Ovary (tissue), 9 donors: ENCODE data around the gene DSCAM. TPM values are rescaled to one million over a fixed set of nuclear protein-coding genes. Genes with fewer than 3 reads are reported as not detected.

Source experiments
- DNase-seq, 5 donors: peaks; one replicate each; pipeline ENCODE4 v3.0.0-alpha.2; 2019 to 2020
- H3K27ac ChIP-seq, 2 donors: fragments of 200-600 bp; one replicate each; pipeline versions ENCODE4 v1.5.1 to v1.8.0; 2019 to 2022
- H3K27me3 ChIP-seq: fragments of 200-600 bp; one replicate; pipeline ENCODE4 v1.8.0; 2022
- H3K36me3 ChIP-seq: fragments of 200-600 bp; sonication (generic); one replicate; pipeline ENCODE4 v1.5.1; 2019
- H3K4me1 ChIP-seq: one replicate; pipeline ENCODE4 v1.8.1; 2013; ENCODE audit warnings: mild to moderate bottlenecking, moderate library complexity; ENCODE audit not compliant: insufficient read depth
- H3K4me3 ChIP-seq: fragments of 200-600 bp; sonication (generic); one replicate; pipeline ENCODE4 v1.5.1; 2017
- H3K9me3 ChIP-seq, 2 donors: fragments of 200-600 bp in 1 of 2; sonication (generic) in 1 of 2; one replicate each; pipeline versions ENCODE4 v1.5.1 to v1.8.1; 2013 to 2019; ENCODE audit warnings: mild to moderate bottlenecking in 1 of 2, moderate library complexity in 1 of 2
- EP300 ChIP-seq: sonication (generic); formaldehyde crosslinking; IDR thresholded peaks from one replicate; pipeline ENCODE4 v1.6.1; 2017; ENCODE audit warnings: antibody characterized with exemption
- POLR2A ChIP-seq: fragments of 450-650 bp; IDR thresholded peaks from one replicate; pipeline ENCODE4 v1.6.1; 2017; ENCODE audit warnings: antibody characterized with exemption, mild to moderate bottlenecking, moderate library complexity
- WGBS, 3 donors: extraction: QIAGEN DNeasy Blood & Tissue Kit in 1 of 3; methylation state at CpG; one replicate each; pipeline versions ENCODE4 v1.1.5 to v1.1.7; 2013 to 2017; 5-methylcytosine and 5-hydroxymethylcytosine counted together
- intact Hi-C, 4 donors: fragments of 100-400 bp; cut with DNase I; formaldehyde crosslinking; loops; one replicate each; pipeline versions ENCODE4 v1.11.0 to v1.15.1; 2022 to 2023
- polyA plus RNA-seq, 2 donors: library from polyadenylated mRNA; stranded (reverse); fragments of 200-250 nt in 1 of 2; fragments of 350-450 nt in 1 of 2; fragmentation: Illumina TruSeq in 1 of 2; extraction: RNeasy Lipid Tissue Mini Kit (QIAGEN cat#74804) in 1 of 2; gene quantifications; one replicate each; pipeline ENCODE4 v1.2.3, GENCODE V29; 2013 to 2014
- total RNA-seq, 7 donors: library from RNA; depleted of rRNA in 2 of 7; stranded (reverse); fragments of >200 nt in 2 of 7; fragmentation: NEBNext Ultra II Directional in 3 of 7; extraction: Animal tissue kit (Norgen Biotek cat#: 25700) in 3 of 7; gene quantifications; one replicate each; pipeline versions ENCODE4 v1.1.0 to v1.2.4, GENCODE V29; 2016 to 2023
- TF ChIP-seq, protein P1 (sequence below), 3 donors: fragments of 450-650 bp in 2 of 3; fragments of 200-600 bp in 1 of 3; IDR thresholded peaks; one replicate each; pipeline versions ENCODE4 v1.5.1 to v1.8.0; 2016 to 2022; ENCODE audit warnings: antibody characterized with exemption in 3 of 3, mild to moderate bottlenecking in 1 of 3
- donor health status: DM: no; HTN: no; CAD: no; lungs with moderate emphysema.
- donor health status: DM: no; HTN: no; CAD: no.
- donor health status: Bipolar disorder and iron deficiency.
- donor health status: DM: yes; HTN: yes; CAD: no.
- donor health status: DM: no; HTN: no; CAD: no.
- donor health status: DM: yes; HTN: yes; CAD: no.

The DSCAM gene
- total and polyA plus RNA-seq, 9 donors = under 0.01 to 0.12 (median 0.04) TPM; not detected in 5

DNA sequence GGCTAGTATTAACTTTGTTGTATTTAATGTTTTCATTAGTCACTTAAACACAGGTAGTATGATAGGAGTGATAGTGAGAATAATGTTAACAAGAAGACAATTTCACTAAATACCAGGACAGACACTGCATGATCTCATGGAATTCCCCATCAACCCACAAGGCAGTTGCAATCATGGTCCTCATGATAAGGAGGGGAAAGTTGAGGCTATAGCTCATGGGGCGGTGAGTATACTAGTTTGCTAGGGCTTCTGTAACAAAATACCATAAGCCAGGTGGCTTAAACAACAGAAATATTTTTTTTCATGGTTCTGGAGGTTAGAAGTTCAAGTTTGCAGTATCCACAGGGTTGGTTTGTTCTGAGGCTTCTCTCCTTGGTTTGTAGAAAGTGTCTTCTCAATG is 115.8 kb downstream of the DSCAM start:
- DNase-seq = no peak
- no peaks in the 10 kb centered on the region for H3K27me3 ChIP-seq
- 89 to 96% (median 90%) methylated on average over 1 of the region's 1 CpG for WGBS, 3 donors
- intact Hi-C loops = no loop called here
- H3K27ac ChIP-seq = no peak overlapping the region
- no peaks in the 10 kb centered on the region for H3K36me3 ChIP-seq
- H3K4me3 ChIP-seq = no peak overlapping the region
- TF ChIP-seq EP300 = no peak
- TF ChIP-seq, protein P1, sequence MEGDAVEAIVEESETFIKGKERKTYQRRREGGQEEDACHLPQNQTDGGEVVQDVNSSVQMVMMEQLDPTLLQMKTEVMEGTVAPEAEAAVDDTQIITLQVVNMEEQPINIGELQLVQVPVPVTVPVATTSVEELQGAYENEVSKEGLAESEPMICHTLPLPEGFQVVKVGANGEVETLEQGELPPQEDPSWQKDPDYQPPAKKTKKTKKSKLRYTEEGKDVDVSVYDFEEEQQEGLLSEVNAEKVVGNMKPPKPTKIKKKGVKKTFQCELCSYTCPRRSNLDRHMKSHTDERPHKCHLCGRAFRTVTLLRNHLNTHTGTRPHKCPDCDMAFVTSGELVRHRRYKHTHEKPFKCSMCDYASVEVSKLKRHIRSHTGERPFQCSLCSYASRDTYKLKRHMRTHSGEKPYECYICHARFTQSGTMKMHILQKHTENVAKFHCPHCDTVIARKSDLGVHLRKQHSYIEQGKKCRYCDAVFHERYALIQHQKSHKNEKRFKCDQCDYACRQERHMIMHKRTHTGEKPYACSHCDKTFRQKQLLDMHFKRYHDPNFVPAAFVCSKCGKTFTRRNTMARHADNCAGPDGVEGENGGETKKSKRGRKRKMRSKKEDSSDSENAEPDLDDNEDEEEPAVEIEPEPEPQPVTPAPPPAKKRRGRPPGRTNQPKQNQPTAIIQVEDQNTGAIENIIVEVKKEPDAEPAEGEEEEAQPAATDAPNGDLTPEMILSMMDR (IDR thresholded peaks at IDR 0.05) = no peak
- no peak for TF ChIP-seq POLR2A
- no peaks in the 10 kb centered on the region for H3K4me1 ChIP-seq
- H3K9me3 ChIP-seq = no peaks in the 10 kb centered on the region

GRCh38 chr21:40730426-40730800 is 116.5 kb downstream of the DSCAM start:
- Histone ChIP-seq H3K27me3 (no peaks in the 10 kb centered on the region), H3K4me1 (no peaks in the 10 kb centered on the region), H3K4me3 (no peak overlapping the region), H3K9me3 (no peaks in the 10 kb centered on the region), H3K36me3 (no peaks in the 10 kb centered on the region), H3K27ac (no peak overlapping the region)
- TF ChIP-seq EP300 = no peak
- TF ChIP-seq, protein P1 (IDR thresholded peaks at IDR 0.05) = no peak
- TF ChIP-seq POLR2A = no peak
- no peak for DNase-seq
- intact Hi-C loops = no loop called here
- 77 to 87% (median 79%) methylated on average over 7 of the region's 7 CpGs for WGBS, 3 donors

DNA sequence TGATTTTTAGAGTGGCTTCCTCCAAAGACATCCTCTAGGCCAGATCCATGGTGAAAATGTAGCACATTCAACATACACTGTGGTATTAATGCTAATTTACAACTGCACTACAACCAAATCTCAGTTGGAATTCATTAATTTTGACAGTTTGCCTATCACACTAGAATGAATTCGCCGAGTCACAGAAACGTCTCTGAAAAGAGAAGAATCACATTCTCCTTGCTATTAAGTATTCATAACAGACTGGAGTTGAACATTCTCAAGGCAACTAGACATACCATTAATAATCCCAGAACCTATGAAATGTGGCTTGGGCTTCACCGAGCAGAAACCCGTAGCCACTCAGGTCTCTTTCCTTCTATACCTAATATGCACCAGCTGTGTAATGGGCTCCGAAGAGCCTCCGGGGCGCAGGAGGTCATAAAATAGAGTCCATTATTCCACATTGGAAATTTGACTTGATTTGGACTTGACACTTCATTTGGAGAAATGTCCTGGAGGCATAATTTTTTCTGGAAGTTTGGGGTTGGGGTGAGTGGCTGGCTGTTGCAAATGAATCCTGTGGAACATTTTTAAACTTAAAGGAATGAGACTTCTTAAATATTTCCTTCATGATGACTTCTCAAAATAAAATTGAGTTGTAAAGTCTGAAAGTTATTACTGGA is 117.1 kb downstream of the DSCAM start:
- Histone ChIP-seq H3K4me3 (no peak overlapping the region), H3K36me3 (no peaks in the 10 kb centered on the region), H3K9me3 (no peaks in the 10 kb centered on the region), H3K4me1 (no peaks in the 10 kb centered on the region), H3K27ac (no peak overlapping the region), H3K27me3 (no peaks in the 10 kb centered on the region)
- WGBS, 3 donors = 78 to 85% (median 79%) methylated on average over 8 of the region's 8 CpGs
- intact Hi-C loops = no loop called here
- TF ChIP-seq EP300 = no peak
- TF ChIP-seq, protein P1 (IDR thresholded peaks at IDR 0.05) = no peak
- TF ChIP-seq POLR2A = no peak
- no peak for DNase-seq

DNA sequence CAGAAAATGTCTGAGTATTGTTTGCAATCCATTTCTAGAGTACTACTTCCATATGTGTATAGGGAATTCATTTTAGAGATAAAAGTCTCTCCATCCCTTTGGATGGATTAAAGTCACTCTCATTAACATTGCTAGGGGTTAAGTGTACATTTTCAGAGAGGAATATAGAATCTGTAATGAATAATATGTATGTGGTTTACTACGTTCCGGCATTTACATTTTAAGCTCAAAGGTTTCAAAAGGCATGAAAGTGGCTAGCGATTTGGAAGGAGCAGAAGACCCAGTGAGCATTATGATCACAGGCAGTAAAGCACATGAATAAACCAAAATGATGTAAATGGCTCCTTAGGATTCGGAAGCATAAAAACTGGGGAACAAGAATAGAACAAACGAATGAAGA is 123.0 kb downstream of the DSCAM start:
- no peak for DNase-seq
- WGBS, 3 donors = 77 to 85% (median 83%) methylated on average over 5 of the region's 5 CpGs
- Histone ChIP-seq H3K4me3 (no peak overlapping the region), H3K27ac (no peak overlapping the region), H3K27me3 (no peaks in the 10 kb centered on the region), H3K36me3 (no peaks in the 10 kb centered on the region), H3K4me1 (no peaks in the 10 kb centered on the region), H3K9me3 (no peaks in the 10 kb centered on the region)
- intact Hi-C loops = no loop called here
- TF ChIP-seq EP300 = no peak
- no peak for TF ChIP-seq POLR2A
- TF ChIP-seq, protein P1 (IDR thresholded peaks at IDR 0.05) = no peak
